ENCODE data around the gene TJP3.

The TJP3 gene

GRCh38 chr19:3746371-3747056 is 38.3 kb downstream of the TJP3 start:
- no peak for DNase-seq (ENCODE audit: extremely low read depth, insufficient read length)
- Histone ChIP-seq H3K36me3 (ENCODE audit: control insufficient read depth, insufficient read depth, low read length) (peaks cover 11% of the 10 kb centered on the region), H3K27me3 (replicated peaks; ENCODE audit: control insufficient read depth, insufficient read depth, low read length) (no peaks in the 10 kb centered on the region), H3K4me3 (replicated peaks; ENCODE audit: low read depth, low read length) (no peak overlapping the region)
- TF ChIP-seq CTCF (IDR thresholded peaks at IDR 0.05; ENCODE audit: insufficient read depth, low read length, poor library complexity, severe bottlenecking): no peak

GRCh38 chr19:3748965-3749364 is 40.8 kb downstream of the TJP3 start:
- H3K4me3 ChIP-seq (replicated peaks; ENCODE audit: low read depth, low read length): no peak overlapping the region
- no peak for DNase-seq (ENCODE audit: extremely low read depth, insufficient read length)
- peaks cover 15% of the 10 kb centered on the region for H3K36me3 ChIP-seq (ENCODE audit: control insufficient read depth, insufficient read depth, low read length)
- H3K27me3 ChIP-seq (replicated peaks; ENCODE audit: control insufficient read depth, insufficient read depth, low read length): no peaks in the 10 kb centered on the region
- no peak for TF ChIP-seq CTCF (IDR thresholded peaks at IDR 0.05; ENCODE audit: insufficient read depth, low read length, poor library complexity, severe bottlenecking)

GRCh38 chr19:3750211-3750610 is 42.0 kb downstream of the TJP3 start:
- no peak for DNase-seq (ENCODE audit: extremely low read depth, insufficient read length)
- Histone ChIP-seq H3K36me3 (ENCODE audit: control insufficient read depth, insufficient read depth, low read length) (peaks cover 15% of the 10 kb centered on the region), H3K4me3 (replicated peaks; ENCODE audit: low read depth, low read length) (no peak overlapping the region), H3K27me3 (replicated peaks; ENCODE audit: control insufficient read depth, insufficient read depth, low read length) (no peaks in the 10 kb centered on the region)
- no peak for TF ChIP-seq CTCF (IDR thresholded peaks at IDR 0.05; ENCODE audit: insufficient read depth, low read length, poor library complexity, severe bottlenecking)

- H3K27me3 ChIP-seq (replicated peaks; ENCODE audit: control insufficient read depth, insufficient read depth, low read length): no peaks in the 10 kb centered on the region
- no peak for DNase-seq (ENCODE audit: extremely low read depth, insufficient read length)
- TF ChIP-seq CTCF (IDR thresholded peaks at IDR 0.05; ENCODE audit: insufficient read depth, low read length, poor library complexity, severe bottlenecking): no peak
- H3K4me3 ChIP-seq (replicated peaks; ENCODE audit: low read depth, low read length): no peak overlapping the region
- peaks cover 15% of the 10 kb centered on the region for H3K36me3 ChIP-seq (ENCODE audit: control insufficient read depth, insufficient read depth, low read length)
Measured at GRCh38 chr19:3751236-3751635, 43.1 kb downstream of the TJP3 start.

GRCh38 chr19:3752492-3752891 is 44.3 kb downstream of the TJP3 start:
- peaks cover 16% of the 10 kb centered on the region for H3K36me3 ChIP-seq (ENCODE audit: control insufficient read depth, insufficient read depth, low read length)
- no peak for DNase-seq (ENCODE audit: extremely low read depth, insufficient read length)
- no peak overlapping the region for H3K4me3 ChIP-seq (replicated peaks; ENCODE audit: low read depth, low read length)

More at GRCh38 chr19:3752492-3752891, 44.3 kb downstream of the TJP3 start:
- H3K27me3 ChIP-seq (replicated peaks; ENCODE audit: control insufficient read depth, insufficient read depth, low read length): no peaks in the 10 kb centered on the region
- TF ChIP-seq CTCF (IDR thresholded peaks at IDR 0.05; ENCODE audit: insufficient read depth, low read length, poor library complexity, severe bottlenecking): no peak
